Stimulated activated CD8-positive, alpha-beta memory T cell treated with anti-CD3 and anti-CD28 coated beads, Interleukin-15, amount 100 ng/mL, for 4 hours (primary cell): ENCODE measurements around the gene USP38.
"Not testable (repeated sequence)": the region's sequence is repeated elsewhere in the genome, so short reads cannot be mapped to it uniquely, and the experiment has no call there.

Experiments
- DNase-seq, 2 donors: peaks; one replicate each; pipeline ENCODE4 v3.0.0-alpha.2; 2020; ENCODE audit warnings: low read depth in 2 of 2

Gene USP38, protein sequence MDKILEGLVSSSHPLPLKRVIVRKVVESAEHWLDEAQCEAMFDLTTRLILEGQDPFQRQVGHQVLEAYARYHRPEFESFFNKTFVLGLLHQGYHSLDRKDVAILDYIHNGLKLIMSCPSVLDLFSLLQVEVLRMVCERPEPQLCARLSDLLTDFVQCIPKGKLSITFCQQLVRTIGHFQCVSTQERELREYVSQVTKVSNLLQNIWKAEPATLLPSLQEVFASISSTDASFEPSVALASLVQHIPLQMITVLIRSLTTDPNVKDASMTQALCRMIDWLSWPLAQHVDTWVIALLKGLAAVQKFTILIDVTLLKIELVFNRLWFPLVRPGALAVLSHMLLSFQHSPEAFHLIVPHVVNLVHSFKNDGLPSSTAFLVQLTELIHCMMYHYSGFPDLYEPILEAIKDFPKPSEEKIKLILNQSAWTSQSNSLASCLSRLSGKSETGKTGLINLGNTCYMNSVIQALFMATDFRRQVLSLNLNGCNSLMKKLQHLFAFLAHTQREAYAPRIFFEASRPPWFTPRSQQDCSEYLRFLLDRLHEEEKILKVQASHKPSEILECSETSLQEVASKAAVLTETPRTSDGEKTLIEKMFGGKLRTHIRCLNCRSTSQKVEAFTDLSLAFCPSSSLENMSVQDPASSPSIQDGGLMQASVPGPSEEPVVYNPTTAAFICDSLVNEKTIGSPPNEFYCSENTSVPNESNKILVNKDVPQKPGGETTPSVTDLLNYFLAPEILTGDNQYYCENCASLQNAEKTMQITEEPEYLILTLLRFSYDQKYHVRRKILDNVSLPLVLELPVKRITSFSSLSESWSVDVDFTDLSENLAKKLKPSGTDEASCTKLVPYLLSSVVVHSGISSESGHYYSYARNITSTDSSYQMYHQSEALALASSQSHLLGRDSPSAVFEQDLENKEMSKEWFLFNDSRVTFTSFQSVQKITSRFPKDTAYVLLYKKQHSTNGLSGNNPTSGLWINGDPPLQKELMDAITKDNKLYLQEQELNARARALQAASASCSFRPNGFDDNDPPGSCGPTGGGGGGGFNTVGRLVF

GRCh38 chr4:143184503-143185252 lies at the start of gene USP38:
Gene USP38, plus strand, starts transcription at chr4:143184917. Its CDS starts 534 bp downstream, at chr4:143185451.
- DNase-seq: peak; percentile 76 to 88

GRCh38 chr4:143135358-143135757 lies 49.4 kb upstream of the USP38 start:
- DNase-seq: no peak

- DNase-seq: no peak
These were observed 44.0 kb upstream of the USP38 start for GRCh38 chr4:143140696-143141095.

GRCh38 chr4:143148521-143148920 lies 36.2 kb upstream of the USP38 start:
- DNase-seq: no peak

DNA sequence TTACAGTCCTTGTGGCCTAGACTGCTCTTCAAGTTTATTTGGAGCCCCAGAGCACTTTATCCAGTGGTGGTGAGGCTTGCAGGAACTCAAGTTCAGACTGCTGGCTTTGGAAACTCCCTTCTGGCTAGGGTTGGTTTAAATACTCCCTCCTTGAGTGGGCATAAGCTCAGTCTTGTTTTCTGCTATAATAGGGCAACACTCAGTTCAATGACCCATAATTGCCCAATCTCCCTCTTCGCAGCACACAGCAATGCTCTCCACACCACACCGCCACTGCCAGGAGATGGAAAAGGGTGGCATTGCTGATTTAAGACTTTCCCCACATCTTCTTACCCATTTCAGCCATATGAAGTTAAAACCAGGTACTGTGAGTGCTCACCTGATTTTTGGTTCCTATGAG lies 27.9 kb upstream of the USP38 start:
- no peak for DNase-seq

DNA sequence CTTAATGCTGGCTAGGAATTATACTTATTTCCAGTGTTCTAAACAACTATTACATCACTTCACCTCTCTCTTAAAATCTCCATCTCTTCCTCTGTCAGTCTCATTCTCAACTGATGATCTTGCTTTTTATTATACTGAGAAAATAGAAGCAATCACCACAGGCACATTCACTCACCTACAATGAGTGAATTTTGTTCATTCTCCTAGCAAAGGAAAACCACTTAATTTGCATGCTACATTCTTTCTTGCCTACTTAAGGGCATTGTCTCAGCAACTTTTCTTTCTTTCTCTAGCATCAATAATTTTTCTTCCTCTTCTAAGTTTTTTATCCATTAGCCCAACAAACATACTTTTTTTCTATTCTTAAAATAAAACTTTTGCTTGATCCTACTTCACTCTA lies 21.1 kb upstream of the USP38 start:
- no peak for DNase-seq

DNA sequence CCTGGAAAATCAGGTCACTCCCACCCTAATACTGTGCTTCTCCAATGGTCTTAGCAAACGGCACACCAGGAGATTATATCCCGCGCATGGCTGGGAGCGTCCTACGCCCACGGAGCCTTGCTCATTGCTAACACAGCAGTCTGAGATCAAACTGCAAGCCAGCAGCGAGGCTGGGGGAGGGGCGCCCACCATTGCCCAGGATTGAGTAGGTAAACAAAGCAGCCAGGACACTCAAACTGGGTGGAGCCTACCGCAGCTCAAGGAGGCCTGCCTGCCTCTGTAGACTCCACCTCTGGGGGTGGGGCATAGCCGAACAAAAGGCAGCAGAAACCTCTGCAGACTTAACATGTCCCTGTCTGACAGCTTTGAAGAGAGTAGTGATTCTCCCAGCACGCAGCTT lies 18.0 kb upstream of the USP38 start:
- not testable (repeated sequence) for DNase-seq

DNA sequence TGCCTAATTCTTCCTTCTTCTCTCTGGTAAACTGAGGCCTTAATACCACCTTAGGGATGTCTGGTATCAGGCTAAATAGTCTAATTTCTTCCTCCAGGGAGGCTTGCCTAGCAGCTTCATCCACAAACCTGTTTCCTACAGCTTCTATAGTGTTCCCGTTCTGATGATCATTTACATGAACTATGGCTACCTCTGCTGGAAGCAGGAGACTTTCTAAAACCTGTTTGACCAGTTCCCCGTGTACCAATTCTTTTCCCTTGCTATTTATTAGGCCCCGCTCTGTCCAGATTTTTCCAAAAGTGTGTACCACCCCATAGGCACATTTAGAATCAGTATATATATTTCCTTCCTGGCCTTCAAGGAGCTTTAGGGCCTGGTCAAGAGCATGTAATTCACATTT lies 5.8 kb upstream of the USP38 start:
- no peak for DNase-seq

GRCh38 chr4:143183513-143184216 lies 1.1 kb upstream of the USP38 start:
- no peak for DNase-seq

DNA sequence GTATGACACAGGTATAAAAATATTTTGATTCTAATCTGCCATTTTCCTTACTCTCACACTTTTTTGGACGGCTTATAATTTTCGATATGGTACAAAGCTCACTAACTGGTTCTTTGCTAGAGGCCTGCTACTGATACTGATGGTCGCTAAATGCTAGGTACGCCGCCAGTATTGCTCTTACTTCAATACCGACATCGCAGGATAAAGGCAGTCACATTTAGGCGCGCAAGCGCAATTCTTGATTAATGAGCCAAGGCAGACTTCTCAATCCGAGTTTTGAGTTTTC lies 557 bp upstream of the USP38 start:
- peak in 1 of 2 donors; percentile 7 for DNase-seq

- DNase-seq: no peak
These were observed 763 bp downstream of the USP38 start for GRCh38 chr4:143185253-143186107.

DNA sequence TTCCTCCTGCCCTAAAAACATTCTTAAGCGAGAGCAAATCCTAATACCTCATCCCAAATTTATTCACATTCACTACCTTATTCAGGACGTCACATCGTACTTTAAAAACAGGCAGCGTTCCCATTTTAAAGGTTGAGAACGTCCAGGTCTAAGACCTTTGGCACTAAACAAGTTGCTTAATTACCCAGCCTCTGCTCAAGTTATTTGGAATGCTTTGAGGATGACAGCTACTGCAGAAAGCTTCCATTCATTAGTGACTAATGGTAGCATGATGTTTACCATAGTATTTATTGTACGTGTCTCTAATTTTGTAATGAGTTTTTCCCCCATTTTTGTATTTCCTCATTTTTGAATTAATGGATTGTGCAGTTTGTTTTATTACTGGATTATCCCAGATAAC lies 1.5 kb downstream of the USP38 start:
- no peak for DNase-seq

- DNase-seq: no peak
These were observed 1.9 kb downstream of the USP38 start for GRCh38 chr4:143186649-143187048.

DNA sequence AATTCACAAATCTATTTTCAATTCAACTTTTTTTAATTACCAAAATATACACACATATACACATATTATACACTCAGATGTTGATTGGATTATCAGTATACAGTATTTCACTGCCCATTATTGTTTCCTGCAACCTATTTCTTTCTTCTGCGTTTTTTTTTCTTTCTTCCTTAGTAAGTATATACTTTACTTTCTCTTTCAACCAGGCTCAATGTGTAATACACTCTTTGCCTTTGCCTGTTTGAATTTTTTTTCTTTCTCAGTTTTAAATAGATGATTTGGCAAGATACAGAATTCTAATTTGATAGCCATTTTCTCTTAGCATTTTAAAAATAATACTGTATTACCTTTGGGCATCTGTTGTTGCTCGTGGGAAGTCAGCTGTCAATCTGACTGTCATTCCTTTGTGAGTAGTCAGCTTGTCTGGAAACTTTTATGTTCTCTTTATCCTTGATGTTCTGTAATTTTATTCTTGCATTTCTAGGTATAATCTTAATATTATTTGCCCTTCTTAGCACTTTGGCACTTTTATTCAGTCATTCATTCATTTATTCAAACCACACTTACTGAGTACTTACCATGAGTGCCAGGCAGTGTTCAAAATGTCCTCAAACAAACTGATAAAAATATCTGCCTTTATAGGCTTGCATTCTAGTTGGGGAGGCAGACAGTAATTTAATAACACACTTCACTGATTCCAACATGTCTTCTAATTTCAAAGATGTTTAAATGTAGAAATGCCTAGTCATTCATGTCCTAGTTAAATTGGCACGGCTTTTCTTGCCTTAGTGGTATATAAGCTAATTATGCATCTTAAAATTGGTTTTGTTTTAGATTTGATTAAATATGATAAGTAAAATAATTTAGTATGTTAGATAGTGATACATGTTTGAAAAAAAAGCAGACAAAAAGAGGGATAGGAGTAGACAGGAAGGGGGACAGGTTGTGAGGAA lies 3.7 kb downstream of the USP38 start:
- DNase-seq: no peak

GRCh38 chr4:143189528-143189927 lies 4.8 kb downstream of the USP38 start:
- no peak for DNase-seq

DNA sequence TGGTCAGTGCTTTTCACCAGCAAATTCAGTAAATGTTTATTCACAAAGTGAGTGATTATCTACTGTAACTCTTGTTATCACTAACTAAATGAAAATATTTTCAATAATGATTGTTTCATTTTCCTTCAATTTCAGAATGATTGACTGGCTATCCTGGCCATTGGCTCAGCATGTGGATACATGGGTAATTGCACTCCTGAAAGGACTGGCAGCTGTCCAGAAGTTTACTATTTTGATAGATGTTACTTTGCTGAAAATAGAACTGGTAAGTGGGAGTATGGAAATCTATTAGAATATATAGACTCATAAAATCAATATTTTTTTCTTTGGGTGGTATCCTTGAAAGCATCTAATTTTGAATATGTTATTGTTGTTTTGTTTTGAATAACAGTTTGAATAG lies 10.9 kb downstream of the USP38 start:
- no peak for DNase-seq

DNA sequence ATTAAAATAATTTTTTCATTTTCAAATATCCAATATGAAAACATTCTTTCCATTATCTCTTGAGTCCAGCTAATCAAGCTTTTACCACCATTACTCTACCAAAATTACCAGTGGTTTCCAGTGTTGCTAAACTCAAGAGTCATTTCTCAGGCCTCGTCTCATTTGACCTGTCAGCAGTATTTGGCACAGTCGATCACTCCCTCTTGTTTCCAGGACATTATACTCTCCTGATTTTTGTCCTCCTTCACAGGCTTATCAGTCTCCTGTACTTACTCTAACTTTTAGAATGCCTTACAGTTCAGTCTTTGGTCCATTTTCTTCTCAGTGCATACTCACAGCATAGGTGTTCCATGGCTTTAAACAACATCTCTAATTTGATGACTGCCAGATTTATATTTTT lies 11.6 kb downstream of the USP38 start:
- DNase-seq: no peak

- no peak for DNase-seq
These were observed 14.8 kb downstream of the USP38 start for GRCh38 chr4:143199503-143199902.

GRCh38 chr4:143202824-143203223 lies 18.1 kb downstream of the USP38 start:
- DNase-seq: no peak
